ENCODE results near the gene PROSER2. TPM values are rescaled to one million over a fixed set of nuclear protein-coding genes. Genes with fewer than 3 reads are reported as not detected.

The PROSER2 gene
- total RNA-seq, 1 experiment from 2014 or later: 4.1 TPM

DNA sequence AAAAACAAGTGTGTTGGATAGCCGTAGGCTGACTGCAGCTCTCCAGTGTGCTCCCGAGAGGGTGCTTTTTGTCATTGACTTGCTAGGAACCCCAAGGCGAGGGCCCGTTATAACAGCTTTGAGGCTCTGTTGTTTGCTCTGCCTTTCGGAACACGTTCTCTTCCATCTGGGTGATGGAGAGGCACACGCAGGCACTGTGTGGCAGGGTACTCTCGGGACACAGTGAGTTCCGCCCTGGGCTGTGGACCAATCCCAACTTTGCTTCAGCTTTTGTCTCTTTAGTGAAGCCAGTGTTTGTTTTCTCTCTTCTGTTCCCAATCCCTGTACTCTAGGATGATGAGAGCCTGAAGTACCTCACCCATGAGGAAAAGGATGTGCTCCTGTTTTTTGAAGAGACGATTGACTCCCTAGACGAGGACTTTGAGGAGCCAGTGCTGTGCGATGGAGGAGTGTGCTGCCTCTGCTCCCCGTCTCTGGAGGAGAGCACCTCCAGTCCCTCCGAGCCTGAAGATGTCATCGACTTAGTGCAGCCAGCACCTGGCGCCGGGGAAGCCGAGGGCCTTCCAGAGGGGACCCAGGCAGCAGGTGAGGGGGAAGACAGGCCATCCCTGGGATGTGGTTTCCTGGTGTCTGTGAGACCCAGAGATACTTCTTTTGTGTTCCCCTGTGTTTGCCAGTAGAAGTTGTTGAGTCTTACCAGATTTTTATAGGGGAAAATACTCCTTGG is 43.2 kb downstream of the PROSER2 start:
- ATAC-seq (no peak), DNase-seq (ENCODE audit: low read depth, low spot score) (no peak)
- TF ChIP-seq, protein P1, sequence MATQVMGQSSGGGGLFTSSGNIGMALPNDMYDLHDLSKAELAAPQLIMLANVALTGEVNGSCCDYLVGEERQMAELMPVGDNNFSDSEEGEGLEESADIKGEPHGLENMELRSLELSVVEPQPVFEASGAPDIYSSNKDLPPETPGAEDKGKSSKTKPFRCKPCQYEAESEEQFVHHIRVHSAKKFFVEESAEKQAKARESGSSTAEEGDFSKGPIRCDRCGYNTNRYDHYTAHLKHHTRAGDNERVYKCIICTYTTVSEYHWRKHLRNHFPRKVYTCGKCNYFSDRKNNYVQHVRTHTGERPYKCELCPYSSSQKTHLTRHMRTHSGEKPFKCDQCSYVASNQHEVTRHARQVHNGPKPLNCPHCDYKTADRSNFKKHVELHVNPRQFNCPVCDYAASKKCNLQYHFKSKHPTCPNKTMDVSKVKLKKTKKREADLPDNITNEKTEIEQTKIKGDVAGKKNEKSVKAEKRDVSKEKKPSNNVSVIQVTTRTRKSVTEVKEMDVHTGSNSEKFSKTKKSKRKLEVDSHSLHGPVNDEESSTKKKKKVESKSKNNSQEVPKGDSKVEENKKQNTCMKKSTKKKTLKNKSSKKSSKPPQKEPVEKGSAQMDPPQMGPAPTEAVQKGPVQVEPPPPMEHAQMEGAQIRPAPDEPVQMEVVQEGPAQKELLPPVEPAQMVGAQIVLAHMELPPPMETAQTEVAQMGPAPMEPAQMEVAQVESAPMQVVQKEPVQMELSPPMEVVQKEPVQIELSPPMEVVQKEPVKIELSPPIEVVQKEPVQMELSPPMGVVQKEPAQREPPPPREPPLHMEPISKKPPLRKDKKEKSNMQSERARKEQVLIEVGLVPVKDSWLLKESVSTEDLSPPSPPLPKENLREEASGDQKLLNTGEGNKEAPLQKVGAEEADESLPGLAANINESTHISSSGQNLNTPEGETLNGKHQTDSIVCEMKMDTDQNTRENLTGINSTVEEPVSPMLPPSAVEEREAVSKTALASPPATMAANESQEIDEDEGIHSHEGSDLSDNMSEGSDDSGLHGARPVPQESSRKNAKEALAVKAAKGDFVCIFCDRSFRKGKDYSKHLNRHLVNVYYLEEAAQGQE (IDR thresholded peaks at IDR 0.05; ENCODE audit: insufficient read depth in 1 of 2, low read depth in 2 of 2, low read length in 1 of 2): no peak
- TF ChIP-seq SIN3A (IDR thresholded peaks at IDR 0.05; ENCODE audit: borderline replicate concordance, insufficient read depth, low read depth, low read length) (no peak), POLR2AphosphoS5 (IDR thresholded peaks at IDR 0.05; ENCODE audit: low read depth, low read length) (no peak), TCF7L2 (IDR thresholded peaks at IDR 0.05; ENCODE audit: low read depth, low read length) (no peak)
- TF ChIP-seq, protein P2, sequence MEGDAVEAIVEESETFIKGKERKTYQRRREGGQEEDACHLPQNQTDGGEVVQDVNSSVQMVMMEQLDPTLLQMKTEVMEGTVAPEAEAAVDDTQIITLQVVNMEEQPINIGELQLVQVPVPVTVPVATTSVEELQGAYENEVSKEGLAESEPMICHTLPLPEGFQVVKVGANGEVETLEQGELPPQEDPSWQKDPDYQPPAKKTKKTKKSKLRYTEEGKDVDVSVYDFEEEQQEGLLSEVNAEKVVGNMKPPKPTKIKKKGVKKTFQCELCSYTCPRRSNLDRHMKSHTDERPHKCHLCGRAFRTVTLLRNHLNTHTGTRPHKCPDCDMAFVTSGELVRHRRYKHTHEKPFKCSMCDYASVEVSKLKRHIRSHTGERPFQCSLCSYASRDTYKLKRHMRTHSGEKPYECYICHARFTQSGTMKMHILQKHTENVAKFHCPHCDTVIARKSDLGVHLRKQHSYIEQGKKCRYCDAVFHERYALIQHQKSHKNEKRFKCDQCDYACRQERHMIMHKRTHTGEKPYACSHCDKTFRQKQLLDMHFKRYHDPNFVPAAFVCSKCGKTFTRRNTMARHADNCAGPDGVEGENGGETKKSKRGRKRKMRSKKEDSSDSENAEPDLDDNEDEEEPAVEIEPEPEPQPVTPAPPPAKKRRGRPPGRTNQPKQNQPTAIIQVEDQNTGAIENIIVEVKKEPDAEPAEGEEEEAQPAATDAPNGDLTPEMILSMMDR (IDR thresholded peaks at IDR 0.05): no peak
- Histone ChIP-seq H3K27ac (ENCODE audit: low read length) (no peak overlapping the region), H3K4me1 (ENCODE audit: control insufficient read depth, insufficient read depth, low read length) (no peaks in the 10 kb centered on the region), H3K27me3 (ENCODE audit: control insufficient read depth, insufficient read depth, low read length) (no peaks in the 10 kb centered on the region), H3K36me3 (ENCODE audit: control insufficient read depth, insufficient read depth, low read length) (no peaks in the 10 kb centered on the region), H3K4me3 (ENCODE audit: low read depth in 2 of 2, low read length in 2 of 2) (no peak overlapping the region), H3K9me3 (ENCODE audit: control insufficient read depth, insufficient read depth, low read depth, low read length) (no peaks in the 10 kb centered on the region)
- in situ Hi-C loops (cut with HindIII; ENCODE audit: low pct_unique_long_range_greater_than_20kb, low sequenced_read_pairs): no loop called here
- POLR2A ChIA-PET: interaction anchor here (0.6 kb wide), 1 partner anchor 1239 kb away, joined by 12 read pairs; no protein-coding TSS in a partner anchor
- intact Hi-C loops (cut with micrococcal nuclease; ENCODE audit: unreplicated experiment): no loop called here
- CTCF ChIA-PET: no interaction called here
- BruUV-seq (replicated peaks): no TSS peak

DNA sequence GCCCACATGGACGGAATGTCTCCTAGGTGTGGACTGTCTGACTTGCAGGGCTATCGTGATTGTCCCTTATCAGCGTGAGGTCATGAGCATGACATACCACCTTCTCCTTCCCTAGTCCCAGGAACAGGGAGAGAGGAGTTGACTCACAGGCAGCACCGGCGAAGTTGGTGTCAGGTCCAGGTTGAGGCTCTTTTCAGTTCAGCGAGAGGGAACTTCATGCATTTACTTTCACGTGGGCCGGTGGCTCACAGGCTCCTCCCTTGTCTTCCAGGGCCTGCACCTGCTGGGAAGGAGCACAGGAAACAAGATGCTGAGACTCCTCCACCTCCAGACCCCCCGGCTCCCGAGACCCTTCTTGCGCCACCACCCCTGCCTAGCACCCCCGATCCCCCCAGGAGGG is 46.1 kb downstream of the PROSER2 start:
- Histone ChIP-seq H3K9me3 (ENCODE audit: control insufficient read depth, insufficient read depth, low read depth, low read length) (no peaks in the 10 kb centered on the region), H3K4me3 (ENCODE audit: low read depth in 2 of 2, low read length in 2 of 2) (no peak overlapping the region), H3K36me3 (ENCODE audit: control insufficient read depth, insufficient read depth, low read length) (no peaks in the 10 kb centered on the region), H3K4me1 (ENCODE audit: control insufficient read depth, insufficient read depth, low read length) (no peaks in the 10 kb centered on the region), H3K27me3 (ENCODE audit: control insufficient read depth, insufficient read depth, low read length) (no peaks in the 10 kb centered on the region), H3K27ac (ENCODE audit: low read length) (no peak overlapping the region)
- ChIA-PET CTCF (no interaction called here), POLR2A (no interaction called here)
- DNase-seq (ENCODE audit: low read depth, low spot score) (no peak), ATAC-seq (no peak)
- intact Hi-C loops (cut with micrococcal nuclease; ENCODE audit: unreplicated experiment) (no loop called here), in situ Hi-C loops (cut with HindIII; ENCODE audit: low pct_unique_long_range_greater_than_20kb, low sequenced_read_pairs) (no loop called here)
- TF ChIP-seq POLR2AphosphoS5 (IDR thresholded peaks at IDR 0.05; ENCODE audit: low read depth, low read length) (no peak), SIN3A (IDR thresholded peaks at IDR 0.05; ENCODE audit: borderline replicate concordance, insufficient read depth, low read depth, low read length) (no peak), TCF7L2 (IDR thresholded peaks at IDR 0.05; ENCODE audit: low read depth, low read length) (no peak)
- TF ChIP-seq, protein P2 (IDR thresholded peaks at IDR 0.05): no peak
- TF ChIP-seq, protein P1 (IDR thresholded peaks at IDR 0.05; ENCODE audit: insufficient read depth in 1 of 2, low read depth in 2 of 2, low read length in 1 of 2): no peak
- no TSS peak for BruUV-seq (replicated peaks)

Data from Panc1 (cell line).